Thyroid gland (tissue), 4 donors: ENCODE data around the gene GHDC. TPM values are rescaled to one million over a fixed set of nuclear protein-coding genes. Genes with fewer than 3 reads are reported as not detected.
"Not testable (repeated sequence)": the region's sequence is repeated elsewhere in the genome, so short reads cannot be mapped to it uniquely, and the experiment has no call there.

Experiments
- DNase-seq, 2 donors: peaks; one replicate each; pipeline ENCODE4 v3.0.0-alpha.2; 2019
- H3K27ac ChIP-seq, 3 donors: fragments of 200-600 bp; sonication (generic); 1 replicate in 2 of 3; 2 replicates in 1 of 3; pipeline ENCODE4 v1.5.1; 2016 to 2019; ENCODE audit warnings: mild to moderate bottlenecking in 1 of 3, moderate library complexity in 1 of 3
- H3K27me3 ChIP-seq: fragments of 200-600 bp; sonication (generic); one replicate; pipeline ENCODE4 v1.5.1; 2019
- H3K36me3 ChIP-seq, 2 donors: fragments of 200-600 bp; sonication (generic); one replicate each; pipeline ENCODE4 v1.5.1; 2016 to 2019
- H3K4me1 ChIP-seq, 2 donors: fragments of 200-600 bp; sonication (generic); one replicate each; pipeline ENCODE4 v1.5.1; 2017 to 2019
- H3K4me3 ChIP-seq, 3 donors: fragments of 200-600 bp; sonication (generic); replicated peaks in 1 of 3; 1 replicate in 2 of 3; 2 replicates in 1 of 3; pipeline ENCODE4 v1.5.1; 2016; ENCODE audit warnings: mild to moderate bottlenecking in 1 of 3
- H3K9me3 ChIP-seq: fragments of 200-600 bp; sonication (generic); one replicate; pipeline ENCODE4 v1.5.1; 2017
- POLR2A ChIP-seq, 2 donors: fragments of 450-650 bp; IDR thresholded peaks; one replicate each; pipeline ENCODE4 v1.6.1; 2017; ENCODE audit warnings: antibody characterized with exemption in 2 of 2, mild to moderate bottlenecking in 2 of 2, moderate library complexity in 1 of 2
- WGBS, 2 donors: methylation state at CpG; one replicate each; pipeline ENCODE4 v1.1.5; 2017; 5-methylcytosine and 5-hydroxymethylcytosine counted together
- intact Hi-C: fragments of 100-400 bp; cut with DNase I; formaldehyde crosslinking; loops from one replicate; pipeline ENCODE4 v1.15.1; 2023
- total RNA-seq, 4 donors: library from RNA; depleted of rRNA; stranded (reverse); fragments of >200 nt; gene quantifications; one replicate each; pipeline ENCODE4 v1.2.3, GENCODE V29; 2016
- TF ChIP-seq, protein P1 (sequence below), 6 experiments: fragments of 200-600 bp in 3 of 6; fragments of 450-650 bp in 3 of 6; sonication (generic) in 3 of 6; IDR thresholded peaks; one replicate each; pipeline ENCODE4 v1.5.1; 2016 to 2019; ENCODE audit warnings: antibody characterized with exemption in 6 of 6, mild to moderate bottlenecking in 2 of 6, inconsistent platforms in 1 of 6, moderate library complexity in 1 of 6

The GHDC gene
- total RNA-seq, 4 donors from 2014 or later = 48.4 to 254 (median 95.9) TPM

DNA sequence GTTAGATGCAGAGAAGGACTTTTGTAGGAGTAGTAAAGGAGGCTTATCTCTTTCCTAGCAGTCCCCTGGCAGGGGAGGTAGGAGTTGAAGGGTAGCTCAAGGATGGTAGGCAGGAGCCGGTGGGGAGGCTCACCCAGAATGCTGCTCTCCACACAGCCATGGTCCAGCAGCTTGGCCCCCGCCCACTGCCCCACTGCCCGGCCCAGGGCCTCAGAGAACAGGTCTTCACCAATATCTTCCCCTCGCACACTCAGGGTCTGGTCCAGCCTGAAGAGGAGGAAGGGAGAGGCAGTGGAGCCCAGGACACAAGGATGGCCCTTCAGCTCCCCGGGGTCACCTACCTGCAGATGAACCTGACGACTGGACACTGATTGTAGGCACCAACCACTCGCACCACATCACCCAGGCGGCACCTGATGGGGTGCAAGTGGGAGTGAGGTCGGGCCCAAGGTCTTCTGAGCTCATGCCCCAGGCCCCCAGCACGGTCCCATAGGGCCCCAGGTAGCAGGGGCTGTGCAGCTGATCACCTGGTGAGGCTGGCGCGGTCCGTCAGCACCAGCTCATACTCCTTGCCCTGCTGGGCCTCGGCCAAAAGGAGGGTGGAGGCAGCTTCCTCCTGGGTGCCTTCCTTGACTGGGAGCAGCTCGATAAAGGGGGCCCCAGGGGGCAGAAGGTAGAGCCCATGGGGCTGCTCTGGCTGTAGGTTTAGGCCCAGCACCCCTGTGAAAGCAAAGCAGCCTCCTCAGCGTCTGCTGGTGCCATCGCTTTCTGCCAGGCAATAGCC is 3.6 kb downstream of the GHDC start:
- Histone ChIP-seq H3K36me3 (no peaks in the 10 kb centered on the region), H3K4me3 (no peak overlapping the region), H3K9me3 (no peaks in the 10 kb centered on the region), H3K4me1 (peaks cover 15 to 23% of the 10 kb centered on the region in 2 donors), H3K27me3 (no peaks in the 10 kb centered on the region), H3K27ac (no peak overlapping the region)
- DNase-seq = no peak
- intact Hi-C loops = no loop called here
- TF ChIP-seq POLR2A (IDR thresholded peaks at IDR 0.05) = no peak
- TF ChIP-seq, protein P1, sequence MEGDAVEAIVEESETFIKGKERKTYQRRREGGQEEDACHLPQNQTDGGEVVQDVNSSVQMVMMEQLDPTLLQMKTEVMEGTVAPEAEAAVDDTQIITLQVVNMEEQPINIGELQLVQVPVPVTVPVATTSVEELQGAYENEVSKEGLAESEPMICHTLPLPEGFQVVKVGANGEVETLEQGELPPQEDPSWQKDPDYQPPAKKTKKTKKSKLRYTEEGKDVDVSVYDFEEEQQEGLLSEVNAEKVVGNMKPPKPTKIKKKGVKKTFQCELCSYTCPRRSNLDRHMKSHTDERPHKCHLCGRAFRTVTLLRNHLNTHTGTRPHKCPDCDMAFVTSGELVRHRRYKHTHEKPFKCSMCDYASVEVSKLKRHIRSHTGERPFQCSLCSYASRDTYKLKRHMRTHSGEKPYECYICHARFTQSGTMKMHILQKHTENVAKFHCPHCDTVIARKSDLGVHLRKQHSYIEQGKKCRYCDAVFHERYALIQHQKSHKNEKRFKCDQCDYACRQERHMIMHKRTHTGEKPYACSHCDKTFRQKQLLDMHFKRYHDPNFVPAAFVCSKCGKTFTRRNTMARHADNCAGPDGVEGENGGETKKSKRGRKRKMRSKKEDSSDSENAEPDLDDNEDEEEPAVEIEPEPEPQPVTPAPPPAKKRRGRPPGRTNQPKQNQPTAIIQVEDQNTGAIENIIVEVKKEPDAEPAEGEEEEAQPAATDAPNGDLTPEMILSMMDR (IDR thresholded peaks at IDR 0.05) = no peak
- WGBS, 2 donors = 80 to 91% methylated on average over 9 of the region's 17 CpGs

DNA sequence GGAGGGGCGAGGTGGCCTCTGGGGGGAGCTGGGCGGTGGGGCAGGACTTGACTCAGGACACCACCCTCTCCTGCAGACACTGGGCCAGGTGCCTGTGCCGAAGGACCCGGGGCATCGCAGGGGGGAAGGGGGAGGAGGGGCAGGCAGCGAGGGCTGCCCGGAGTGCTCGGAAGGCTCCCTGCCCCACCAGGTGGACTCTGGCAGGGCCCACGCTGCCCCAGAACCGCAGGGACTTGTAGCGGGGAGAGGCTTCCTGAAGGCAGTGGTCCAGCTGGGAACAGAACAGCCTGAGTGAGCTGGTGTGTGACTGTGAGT is 4.7 kb downstream of the GHDC start:
- Histone ChIP-seq H3K36me3 (no peaks in the 10 kb centered on the region), H3K27ac (no peak overlapping the region), H3K27me3 (no peaks in the 10 kb centered on the region), H3K9me3 (no peaks in the 10 kb centered on the region), H3K4me3 (no peak overlapping the region), H3K4me1 (peaks cover 13 to 21% of the 10 kb centered on the region in 2 donors)
- peak; percentile 65 to 70 for DNase-seq
- intact Hi-C loops = no loop called here
- WGBS, 2 donors = 45 to 47% methylated on average over 3 to 11 of the region's 11 CpGs
- no peak for TF ChIP-seq POLR2A (IDR thresholded peaks at IDR 0.05)
- TF ChIP-seq, protein P1 (IDR thresholded peaks at IDR 0.05) = no peak

DNA sequence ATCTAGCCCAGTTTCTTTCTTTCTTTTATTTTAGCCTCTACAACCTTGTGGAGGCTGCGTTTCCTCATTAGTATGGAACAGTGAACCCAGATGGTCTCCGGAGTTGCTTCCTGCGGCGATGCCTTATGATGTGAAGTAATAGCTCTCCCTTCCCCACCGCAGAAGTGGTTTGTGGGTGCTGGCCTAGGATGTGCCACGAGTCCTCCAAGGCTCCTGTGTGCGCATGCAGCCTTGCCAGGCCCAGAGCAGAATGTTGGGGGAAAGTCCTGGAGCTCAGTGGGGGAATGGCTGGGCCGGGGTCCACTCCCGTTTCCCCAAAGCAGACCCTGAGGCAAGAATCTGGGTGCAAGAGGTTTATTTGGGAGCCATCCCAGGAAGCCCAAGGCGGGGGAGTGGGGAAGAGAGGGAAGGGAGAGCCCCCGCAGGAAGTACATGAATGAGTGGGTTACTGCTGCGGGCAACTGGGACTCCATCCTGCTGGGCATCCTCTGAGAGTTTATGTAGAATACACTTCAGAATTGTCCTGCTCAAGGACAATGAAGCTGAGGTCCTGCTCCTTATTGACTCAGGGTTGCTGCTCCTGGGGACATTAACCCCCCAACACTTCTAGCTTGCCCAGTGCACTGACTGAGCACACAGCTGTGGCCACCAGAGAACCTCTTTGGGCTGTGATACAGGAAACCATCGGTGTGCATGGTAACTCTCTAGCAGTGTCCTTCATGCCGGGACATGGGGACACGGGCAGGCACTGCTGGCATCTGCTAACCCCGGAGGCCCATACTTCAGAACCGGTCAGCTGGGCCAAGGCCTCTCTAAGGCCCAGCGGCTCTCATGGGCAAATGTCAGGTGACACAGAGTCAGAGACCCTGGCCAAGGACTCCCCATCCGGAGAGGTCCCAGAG is 5.3 kb downstream of the GHDC start:
- no peaks in the 10 kb centered on the region for H3K36me3 ChIP-seq
- intact Hi-C loops = no loop called here
- no peaks in the 10 kb centered on the region for H3K9me3 ChIP-seq
- H3K27me3 ChIP-seq = no peaks in the 10 kb centered on the region
- peaks cover 17 to 24% of the 10 kb centered on the region in 2 donors for H3K4me1 ChIP-seq
- no peak for TF ChIP-seq POLR2A (IDR thresholded peaks at IDR 0.05)
- TF ChIP-seq, protein P1 (IDR thresholded peaks at IDR 0.05) = no peak
- 77 to 85% methylated on average over 14 to 17 of the region's 19 CpGs for WGBS, 2 donors
- H3K4me3 ChIP-seq = no peak overlapping the region
- DNase-seq = no peak
- no peak overlapping the region for H3K27ac ChIP-seq

DNA sequence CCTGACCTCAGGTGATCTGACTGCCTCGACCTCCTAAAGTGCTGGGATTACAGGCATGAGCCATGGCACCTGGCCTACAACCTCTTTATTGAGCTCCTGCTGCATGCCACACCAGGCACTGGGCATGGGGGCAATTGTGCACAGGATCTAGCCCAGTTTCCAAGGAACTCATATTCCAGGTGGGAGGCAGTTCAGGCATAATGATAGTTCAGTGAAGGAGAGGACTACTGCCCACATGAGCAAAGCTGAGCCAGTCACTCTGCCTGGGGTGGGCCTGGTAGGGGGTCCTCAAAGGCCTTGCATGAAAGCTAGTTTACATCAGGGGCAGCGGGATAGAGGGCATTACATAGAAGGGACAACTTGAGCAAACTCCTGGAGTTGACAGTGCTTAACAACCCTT is 6.5 kb downstream of the GHDC start:
- DNase-seq = no peak
- no peak for TF ChIP-seq POLR2A (IDR thresholded peaks at IDR 0.05)
- TF ChIP-seq, protein P1 (IDR thresholded peaks at IDR 0.05) = no peak
- Histone ChIP-seq H3K4me3 (no peak overlapping the region), H3K27me3 (no peaks in the 10 kb centered on the region), H3K4me1 (peaks cover 10 to 19% of the 10 kb centered on the region in 2 donors), H3K36me3 (no peaks in the 10 kb centered on the region), H3K27ac (no peak overlapping the region), H3K9me3 (no peaks in the 10 kb centered on the region)
- intact Hi-C loops = no loop called here
- 75 to 100% methylated on average over 2 of the region's 2 CpGs for WGBS, 2 donors

DNA sequence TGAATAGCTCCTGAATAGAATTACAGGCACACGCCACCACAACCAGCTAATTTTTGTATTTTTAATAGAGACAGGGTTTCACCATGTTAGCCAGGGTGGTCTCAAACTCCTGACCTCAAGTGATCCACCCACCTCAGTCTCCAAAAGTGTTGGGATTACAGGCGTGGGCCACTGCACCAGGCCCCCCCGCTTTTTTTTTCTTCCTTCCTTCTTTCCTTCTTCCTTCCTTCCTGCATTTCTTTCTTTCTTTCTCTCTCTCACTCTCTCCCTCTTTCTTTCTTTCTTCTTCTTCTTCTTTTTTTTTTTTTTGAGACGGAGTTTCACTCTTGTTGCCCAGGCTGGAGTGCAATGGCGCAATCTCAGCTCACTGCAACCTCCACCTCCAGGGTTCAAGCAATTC is 8.1 kb downstream of the GHDC start:
- H3K27me3 ChIP-seq, DNase-seq, H3K36me3 ChIP-seq, H3K9me3 ChIP-seq, H3K27ac ChIP-seq, intact Hi-C loops, H3K4me3 ChIP-seq: not testable (repeated sequence)
- H3K4me1 ChIP-seq = peaks cover 10 to 15% of the 10 kb centered on the region in 2 donors
- WGBS, 2 donors = 85 to 90% methylated on average over 5 of the region's 5 CpGs
